K562 (cell line): ENCODE data around the gene AP3S1. TPM values are rescaled to one million over a fixed set of nuclear protein-coding genes. Genes with fewer than 3 reads are reported as not detected.

Source experiments
- ATAC-seq: fragments of 200-7000 bp; cut with Tn5 transposase; 3 replicates; pipeline ENCODE4 v1.9.1; 2020; ENCODE audit warnings: moderate library complexity
- BruUV-seq: library from RNA; stranded (reverse); fragments of 400-500 nt; replicated peaks from 2 replicates; lab custom pipeline; 2021; lab: Mats Ljungman, UMichigan
- CTCF ChIA-PET: fragments of 300-600 bp; formaldehyde crosslinking; extraction: SDS; loops from one replicate; lab custom pipeline; 2021; ENCODE audit warnings: low intra/inter-chr PET ratio; lab: Yijun Ruan, JAX
- POLR2A ChIA-PET: fragments of 300-600, 350-650 bp; sonication (Branson Sonifier 250); formaldehyde crosslinking; extraction: SDS; loops from one replicate; lab custom pipeline; 2021; ENCODE audit warnings: antibody characterized with exemption, inconsistent platforms; lab: Yijun Ruan, JAX
- DNase-seq, 4 experiments: peaks; one replicate each; pipeline versions ENCODE4 v3.0.0 to v3.0.0-alpha.2; 2011 to 2018; ENCODE audit warnings: low spot score in 3 of 4, mixed read lengths in 3 of 4; ENCODE audit errors: extremely low read depth in 1 of 4
- FAIRE-seq: peaks from 2 replicates; lab custom pipeline; 2011; peaks lifted over from hg19 to GRCh38; lab: Jason Lieb, UNC
- H2AFZ ChIP-seq: 2 replicates; pipeline ENCODE4 v1.6.0; 2011; ENCODE audit warnings: low read depth, low read length, control low read depth, inconsistent platforms
- H3K27ac ChIP-seq: fragments of 200-600 bp; 3 replicates; pipeline ENCODE4 v1.8.0; 2011; ENCODE audit warnings: low read depth, mild to moderate bottlenecking, control low read depth, inconsistent platforms, low read length, moderate library complexity, mixed read lengths; ENCODE audit errors: extremely low read depth
- H3K27me3 ChIP-seq, 2 experiments: fragments of 300-600 bp in 1 of 2; 2 replicates in 1 of 2; 3 replicates in 1 of 2; pipeline versions ENCODE4 v1.6.0 to v1.8.0; 2011; ENCODE audit warnings: inconsistent platforms in 2 of 2, low read length in 2 of 2, mild to moderate bottlenecking in 1 of 2, mixed read lengths in 1 of 2, moderate library complexity in 1 of 2; ENCODE audit not compliant: control insufficient read depth in 2 of 2, insufficient read depth in 2 of 2
- H3K36me3 ChIP-seq: fragments of 300-600 bp; 3 replicates; pipeline ENCODE4 v1.8.0; 2011; ENCODE audit warnings: mild to moderate bottlenecking, low read length, inconsistent platforms; ENCODE audit not compliant: control insufficient read depth, insufficient read depth
- H3K4me1 ChIP-seq, 2 experiments: fragments of 200-600 bp in 1 of 2; replicated peaks in 1 of 2; 2 replicates in 1 of 2; 3 replicates in 1 of 2; pipeline versions ENCODE4 v1.5.1 to v1.8.0; 2011; ENCODE audit warnings: inconsistent platforms in 2 of 2, low read length in 2 of 2, mild to moderate bottlenecking in 1 of 2, mixed read lengths in 1 of 2, moderate library complexity in 1 of 2; ENCODE audit not compliant: control insufficient read depth in 2 of 2, insufficient read depth in 2 of 2
- H3K4me2 ChIP-seq: 2 replicates; pipeline ENCODE4 v1.6.1; 2011; ENCODE audit warnings: low read length, control low read depth, inconsistent platforms, mixed read lengths; ENCODE audit not compliant: insufficient read depth
- H3K4me3 ChIP-seq: fragments of 200-600 bp; sonication (generic), shearing (Covaris generic); 2 replicates; pipeline ENCODE4 v1.5.1; 2016; ENCODE audit warnings: control low read depth, inconsistent platforms
- H3K79me2 ChIP-seq: fragments of 200-600 bp; 3 replicates; pipeline ENCODE4 v1.8.0; 2011; ENCODE audit warnings: low read length, inconsistent platforms; ENCODE audit not compliant: control insufficient read depth, insufficient read depth
- H3K9ac ChIP-seq, 2 experiments: 2 replicates each; pipeline versions ENCODE4 v1.6.0 to v1.6.1; 2011; ENCODE audit warnings: low read depth in 2 of 2, low read length in 2 of 2, control low read depth in 1 of 2, inconsistent platforms in 1 of 2, mild to moderate bottlenecking in 1 of 2, mixed read lengths in 1 of 2; ENCODE audit not compliant: insufficient read depth in 1 of 2
- H3K9me1 ChIP-seq: one replicate; pipeline ENCODE4 v1.6.0; 2011; ENCODE audit warnings: inconsistent platforms, mild to moderate bottlenecking, low read length, moderate library complexity; ENCODE audit not compliant: control insufficient read depth, insufficient read depth
- H3K9me3 ChIP-seq: replicated peaks from 2 replicates; pipeline ENCODE4 v1.5.1; 2011; ENCODE audit warnings: low read depth, low read length, inconsistent platforms; ENCODE audit not compliant: control insufficient read depth, insufficient read depth
- H4K20me1 ChIP-seq: replicated peaks from 2 replicates; pipeline ENCODE4 v1.6.1; 2011; ENCODE audit warnings: low read length, inconsistent platforms, mixed read lengths; ENCODE audit not compliant: control insufficient read depth, insufficient read depth
- DPF2 ChIP-seq: fragments of 450-650 bp; IDR thresholded peaks from 2 replicates; pipeline ENCODE4 v1.6.1; 2016
- MCM2 ChIP-seq: fragments of 450-650 bp; IDR thresholded peaks from 2 replicates; pipeline ENCODE4 v1.6.1; 2017; ENCODE audit warnings: low read depth, mild to moderate bottlenecking
- MEIS2 ChIP-seq: fragments of 450-650 bp; IDR thresholded peaks from 2 replicates; pipeline ENCODE4 v1.6.1; 2014; ENCODE audit warnings: mild to moderate bottlenecking; ENCODE audit not compliant: partially characterized antibody
- NFIX ChIP-seq: fragments of 250-450 bp; sonication (Bioruptor Pico); IDR thresholded peaks from 2 replicates; pipeline ENCODE4 v1.4.0; 2020; ENCODE audit warnings: low read depth, mild to moderate bottlenecking, moderate library complexity
- ZNF318 ChIP-seq, 2 experiments: fragments of 450-650 bp; IDR thresholded peaks; 2 replicates each; pipeline ENCODE4 v1.6.1; 2016; ENCODE audit warnings: mild to moderate bottlenecking in 2 of 2, borderline replicate concordance in 1 of 2, low read depth in 1 of 2, moderate library complexity in 1 of 2
- WGBS: fragments of 100-300 bp; shearing (Covaris generic); methylation state at CpG from one replicate; pipeline ENCODE4 v1.1.6; 2016; ENCODE audit warnings: low coverage, mixed read lengths; ENCODE audit not compliant: insufficient coverage; ENCODE audit errors: missing lambda C conversion rate; 5-methylcytosine and 5-hydroxymethylcytosine counted together
- in situ Hi-C: fragments of 300-500 bp; cut with MboI; formaldehyde crosslinking; loops from 4 replicates; pipeline ENCODE4 v1.15.0; 2018; ENCODE audit warnings: inconsistent platforms, mixed read lengths
- intact Hi-C: fragments of 100-400 bp; cut with micrococcal nuclease; formaldehyde crosslinking; loops from 2 replicates; pipeline ENCODE4 v1.14.2; 2022
- polyA plus RNA-seq, 8 experiments: library from polyadenylated mRNA; depleted of rRNA in 4 of 8; stranded (reverse) in 5 of 8; unstranded in 3 of 8; fragments of >200 nt; fragmentation: Nextera tagmentation in 2 of 8; fragmentation: Illumina TruSeq in 1 of 8; extraction: Ambion mirVana in 2 of 8; extraction: Trizol in 1 of 8; gene quantifications; 2 replicates each; pipeline versions ENCODE4 v1.2.1 to v1.2.3, GENCODE V29; 2011 to 2014; ENCODE audit warnings: inconsistent platforms in 1 of 8, missing spikeins in 1 of 8
- total RNA-seq, 7 experiments: library from RNA; depleted of rRNA in 6 of 7; stranded (reverse); fragments of >200 nt in 6 of 7; fragmentation: Illumina TruSeq in 2 of 7; extraction: Trizol in 2 of 7; gene quantifications; 2 replicates each; pipeline versions ENCODE4 v1.2.1 to v1.2.3, GENCODE V29; 2011 to 2021; ENCODE audit warnings: low replicate concordance in 1 of 7
- TF ChIP-seq, protein P1 (sequence below), 2 experiments: fragments of 450-650 bp in 1 of 2; sonication (generic) in 1 of 2; formaldehyde crosslinking in 1 of 2; IDR thresholded peaks in 1 of 2; conservative IDR thresholded peaks in 1 of 2; 2 replicates each; pipeline versions ENCODE4 v1.6.1 to v1.8.1; 2016 to 2023; ENCODE audit warnings: mild to moderate bottlenecking in 2 of 2, moderate library complexity in 2 of 2, inconsistent platforms in 1 of 2, missing genetic modification reagents in 1 of 2
- TF ChIP-seq, protein P2 (sequence below), 2 experiments: fragments of 450-650 bp; IDR thresholded peaks; 2 replicates each; pipeline ENCODE4 v1.6.1; 2016

The AP3S1 gene
- total and polyA plus RNA-seq, 9 of the 15 experiments (the other 6 are each of a cell fraction or from before 2014, with no cell fraction given) = 46.1 to 106 (median 67.3) TPM

DNA sequence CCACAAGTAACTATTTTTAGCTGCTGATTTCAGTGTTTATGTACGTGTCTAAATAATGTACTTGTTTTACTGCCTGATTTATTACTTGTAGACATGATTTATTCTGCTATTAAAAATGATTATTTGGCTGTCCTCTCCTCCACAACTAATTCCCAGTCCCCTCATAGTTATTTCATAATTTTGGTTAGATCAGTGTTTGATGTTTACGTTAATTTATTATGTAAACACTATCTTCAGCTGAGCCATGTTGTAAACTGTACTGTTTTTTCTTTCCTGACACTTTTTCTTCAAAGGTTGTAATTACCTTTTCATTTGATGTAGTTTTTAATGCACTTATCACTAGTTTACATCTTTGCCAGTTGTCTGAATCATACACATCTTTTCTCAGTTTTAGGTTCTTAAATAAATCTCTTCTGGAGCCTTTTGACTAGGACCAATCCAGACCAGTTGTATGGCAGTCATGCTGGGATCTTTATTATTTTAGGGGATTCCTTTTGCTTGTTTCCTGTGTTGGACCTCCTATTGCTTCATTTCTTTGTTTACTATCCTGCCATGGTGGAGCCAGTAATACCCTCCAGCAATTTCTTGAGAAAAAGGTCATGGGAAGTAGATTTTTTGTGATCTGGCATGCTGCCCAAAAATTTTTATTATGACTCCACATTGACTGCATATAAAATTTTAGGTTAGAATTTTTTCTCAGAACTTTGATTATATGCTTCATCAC lies 16.1 kb downstream of the AP3S1 start:
- no peak overlapping the region for H3K27ac ChIP-seq
- in situ Hi-C loops (no loop called here), intact Hi-C loops (no loop called here)
- no TSS peak for BruUV-seq
- H3K27me3 ChIP-seq = no peaks in the 10 kb centered on the region
- H3K4me1 ChIP-seq = no peaks in the 10 kb centered on the region
- no peak overlapping the region for H3K9ac ChIP-seq
- no peaks in the 10 kb centered on the region for H3K36me3 ChIP-seq
- ChIA-PET CTCF (no interaction called here), POLR2A (interaction anchor here (1.0 to 1.3 kb wide), 2 partner anchors 11 to 12 kb away, joined by 3 to 4 read pairs; no protein-coding TSS in a partner anchor)
- FAIRE-seq (no peak), DNase-seq (no peak), ATAC-seq (no peak)
- H3K9me1 ChIP-seq = no peaks in the 10 kb centered on the region
- no peak overlapping the region for H3K4me2 ChIP-seq
- H4K20me1 ChIP-seq = no peaks in the 10 kb centered on the region
- H3K79me2 ChIP-seq = peaks cover 40% of the 10 kb centered on the region
- 0 out of 2 replicates have a peak, but pooled peaks cover 2% of the 10 kb centered on the region for H3K9me3 ChIP-seq
- no peak overlapping the region for H2AFZ ChIP-seq
- WGBS = 63% methylated on average over 2 of the region's 2 CpGs
- no peak overlapping the region for H3K4me3 ChIP-seq
- TF ChIP-seq, protein P1, sequence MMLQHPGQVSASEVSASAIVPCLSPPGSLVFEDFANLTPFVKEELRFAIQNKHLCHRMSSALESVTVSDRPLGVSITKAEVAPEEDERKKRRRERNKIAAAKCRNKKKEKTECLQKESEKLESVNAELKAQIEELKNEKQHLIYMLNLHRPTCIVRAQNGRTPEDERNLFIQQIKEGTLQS (IDR thresholded peaks at IDR 0.05) = no peak
- TF ChIP-seq, protein P1 (CRISPR knock-in tag; conservative IDR thresholded peaks at IDR 0.05) = no peak
- TF ChIP-seq ZNF318 (IDR thresholded peaks at IDR 0.05; ENCODE audit: borderline replicate concordance in 1 of 2, low read depth in 1 of 2) = no peak
- peak; percentile 5 for TF ChIP-seq MEIS2
- TF ChIP-seq NFIX = peak; percentile 52
- TF ChIP-seq, protein P2, sequence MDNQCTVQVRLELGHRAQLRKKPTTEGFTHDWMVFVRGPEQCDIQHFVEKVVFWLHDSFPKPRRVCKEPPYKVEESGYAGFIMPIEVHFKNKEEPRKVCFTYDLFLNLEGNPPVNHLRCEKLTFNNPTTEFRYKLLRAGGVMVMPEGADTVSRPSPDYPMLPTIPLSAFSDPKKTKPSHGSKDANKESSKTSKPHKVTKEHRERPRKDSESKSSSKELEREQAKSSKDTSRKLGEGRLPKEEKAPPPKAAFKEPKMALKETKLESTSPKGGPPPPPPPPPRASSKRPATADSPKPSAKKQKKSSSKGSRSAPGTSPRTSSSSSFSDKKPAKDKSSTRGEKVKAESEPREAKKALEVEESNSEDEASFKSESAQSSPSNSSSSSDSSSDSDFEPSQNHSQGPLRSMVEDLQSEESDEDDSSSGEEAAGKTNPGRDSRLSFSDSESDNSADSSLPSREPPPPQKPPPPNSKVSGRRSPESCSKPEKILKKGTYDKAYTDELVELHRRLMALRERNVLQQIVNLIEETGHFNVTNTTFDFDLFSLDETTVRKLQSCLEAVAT (IDR thresholded peaks at IDR 0.05) = no peak
- TF ChIP-seq MCM2 = no peak
- no peak for TF ChIP-seq DPF2
